Dermis microvascular lymphatic vessel endothelial cell (primary cell): ENCODE measurements around the gene CBLB. TPM values are rescaled to one million over a fixed set of nuclear protein-coding genes. Genes with fewer than 3 reads are reported as not detected.
"Not testable (repeated sequence)": the region's sequence is repeated elsewhere in the genome, so short reads cannot be mapped to it uniquely, and the experiment has no call there.

Source experiments
- DNase-seq, 2 donors: peaks; one replicate each; pipeline versions ENCODE4 v3.0.0 to v3.0.0-alpha.2; 2010; ENCODE audit warnings: low read depth in 2 of 2
- total RNA-seq: library from RNA; depleted of rRNA; stranded (reverse); fragments of >200 nt; gene quantifications from 2 replicates; pipeline ENCODE4 v1.2.1, GENCODE V29; 2014

CBLB gene
- total RNA-seq, 1 donor from 2014 or later, result 10.5 TPM

- no peak for DNase-seq
Observed at GRCh38 chr3:105822171-105823123, 46.4 kb downstream of the CBLB start.

- peak in 1 of 2 donors; percentile 11 for DNase-seq
Observed at GRCh38 chr3:105821433-105821832, 47.4 kb downstream of the CBLB start.

- DNase-seq, result no peak
Observed at GRCh38 chr3:105816833-105817232, 52.0 kb downstream of the CBLB start.

GRCh38 chr3:105815331-105815730 is 53.5 kb downstream of the CBLB start:
- not testable (repeated sequence) for DNase-seq

GRCh38 chr3:105813710-105814109 is 55.1 kb downstream of the CBLB start:
- no peak for DNase-seq

- DNase-seq, result peak in 1 of 2 donors; percentile 12
Observed at GRCh38 chr3:105812194-105812586, 56.6 kb downstream of the CBLB start.

- DNase-seq, result no peak
Observed at GRCh38 chr3:105811518-105812193, 57.2 kb downstream of the CBLB start.

- no peak for DNase-seq
Observed at GRCh38 chr3:105809208-105809888, 59.5 kb downstream of the CBLB start.

GRCh38 chr3:105807701-105808100 is 61.1 kb downstream of the CBLB start:
- no peak for DNase-seq

- DNase-seq, result no peak
Observed at GRCh38 chr3:105807146-105807545, 61.7 kb downstream of the CBLB start.

GRCh38 chr3:105806359-105806758 is 62.5 kb downstream of the CBLB start:
- peak; percentile 45 to 78 for DNase-seq

- no peak for DNase-seq
Observed at GRCh38 chr3:105805404-105805803, 63.4 kb downstream of the CBLB start.

GRCh38 chr3:105802118-105802706 is 66.6 kb downstream of the CBLB start:
- DNase-seq, result no peak

GRCh38 chr3:105801397-105801796 is 67.4 kb downstream of the CBLB start:
- no peak for DNase-seq

GRCh38 chr3:105800320-105800719 is 68.5 kb downstream of the CBLB start:
- DNase-seq, result no peak

- no peak for DNase-seq
Observed at GRCh38 chr3:105799286-105799685, 69.5 kb downstream of the CBLB start.

- DNase-seq, result no peak
Observed at GRCh38 chr3:105798381-105798934, 70.4 kb downstream of the CBLB start.

GRCh38 chr3:105793040-105793439 is 75.8 kb downstream of the CBLB start:
- DNase-seq, result no peak

- DNase-seq, result no peak
Observed at GRCh38 chr3:105791919-105792786, 76.7 kb downstream of the CBLB start.

GRCh38 chr3:105791131-105791530 is 77.7 kb downstream of the CBLB start:
- DNase-seq, result no peak
